Midbrain (tissue), 1 donor: ENCODE results near the gene SLITRK5.

ENCODE experiments used
- DNase-seq: peaks from one replicate; lab custom pipeline; 2025; lab: John Stamatoyannopoulos, UW

Gene SLITRK5

GRCh38 chr13:87709947-87710346 is 38.8 kb downstream of the SLITRK5 start:
- no peak for DNase-seq

GRCh38 chr13:87712012-87712411 is 40.8 kb downstream of the SLITRK5 start:
- no peak for DNase-seq
